VCaP (cell line): ENCODE data around the gene DOCK6.

ENCODE experiments used
- H3K27ac ChIP-seq: fragments of 450-650 bp; 2 replicates; pipeline ENCODE4 v1.5.1; 2017
- TF ChIP-seq, protein P1 (sequence below): fragments of 450-650 bp; conservative IDR thresholded peaks from 2 replicates; pipeline ENCODE4 v1.5.1; 2017; ENCODE audit warnings: mild to moderate bottlenecking, moderate library complexity

Gene DOCK6

DNA sequence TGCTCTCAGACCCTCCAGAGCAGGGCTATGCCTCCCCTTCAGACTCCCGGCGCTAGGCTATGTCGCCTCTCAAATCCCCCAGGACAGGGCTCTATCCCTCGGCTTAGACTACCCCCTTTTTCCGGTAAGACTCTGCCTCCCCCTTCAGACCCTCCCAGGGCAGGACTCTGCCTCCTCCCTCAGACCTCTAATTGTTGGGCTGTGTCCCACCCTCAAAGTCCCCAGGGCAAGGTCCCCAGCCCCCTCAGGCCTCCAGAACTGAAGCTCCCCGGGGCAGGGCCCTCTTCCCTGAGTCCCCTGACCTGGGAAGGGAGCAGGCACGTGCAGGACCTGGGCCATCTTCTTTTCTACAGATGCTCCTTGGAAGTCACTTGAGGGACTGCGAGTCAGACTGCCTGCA lies 68.2 kb downstream of the DOCK6 start:
- H3K27ac ChIP-seq = no peak overlapping the region
- TF ChIP-seq, protein P1, sequence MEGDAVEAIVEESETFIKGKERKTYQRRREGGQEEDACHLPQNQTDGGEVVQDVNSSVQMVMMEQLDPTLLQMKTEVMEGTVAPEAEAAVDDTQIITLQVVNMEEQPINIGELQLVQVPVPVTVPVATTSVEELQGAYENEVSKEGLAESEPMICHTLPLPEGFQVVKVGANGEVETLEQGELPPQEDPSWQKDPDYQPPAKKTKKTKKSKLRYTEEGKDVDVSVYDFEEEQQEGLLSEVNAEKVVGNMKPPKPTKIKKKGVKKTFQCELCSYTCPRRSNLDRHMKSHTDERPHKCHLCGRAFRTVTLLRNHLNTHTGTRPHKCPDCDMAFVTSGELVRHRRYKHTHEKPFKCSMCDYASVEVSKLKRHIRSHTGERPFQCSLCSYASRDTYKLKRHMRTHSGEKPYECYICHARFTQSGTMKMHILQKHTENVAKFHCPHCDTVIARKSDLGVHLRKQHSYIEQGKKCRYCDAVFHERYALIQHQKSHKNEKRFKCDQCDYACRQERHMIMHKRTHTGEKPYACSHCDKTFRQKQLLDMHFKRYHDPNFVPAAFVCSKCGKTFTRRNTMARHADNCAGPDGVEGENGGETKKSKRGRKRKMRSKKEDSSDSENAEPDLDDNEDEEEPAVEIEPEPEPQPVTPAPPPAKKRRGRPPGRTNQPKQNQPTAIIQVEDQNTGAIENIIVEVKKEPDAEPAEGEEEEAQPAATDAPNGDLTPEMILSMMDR = no peak

DNA sequence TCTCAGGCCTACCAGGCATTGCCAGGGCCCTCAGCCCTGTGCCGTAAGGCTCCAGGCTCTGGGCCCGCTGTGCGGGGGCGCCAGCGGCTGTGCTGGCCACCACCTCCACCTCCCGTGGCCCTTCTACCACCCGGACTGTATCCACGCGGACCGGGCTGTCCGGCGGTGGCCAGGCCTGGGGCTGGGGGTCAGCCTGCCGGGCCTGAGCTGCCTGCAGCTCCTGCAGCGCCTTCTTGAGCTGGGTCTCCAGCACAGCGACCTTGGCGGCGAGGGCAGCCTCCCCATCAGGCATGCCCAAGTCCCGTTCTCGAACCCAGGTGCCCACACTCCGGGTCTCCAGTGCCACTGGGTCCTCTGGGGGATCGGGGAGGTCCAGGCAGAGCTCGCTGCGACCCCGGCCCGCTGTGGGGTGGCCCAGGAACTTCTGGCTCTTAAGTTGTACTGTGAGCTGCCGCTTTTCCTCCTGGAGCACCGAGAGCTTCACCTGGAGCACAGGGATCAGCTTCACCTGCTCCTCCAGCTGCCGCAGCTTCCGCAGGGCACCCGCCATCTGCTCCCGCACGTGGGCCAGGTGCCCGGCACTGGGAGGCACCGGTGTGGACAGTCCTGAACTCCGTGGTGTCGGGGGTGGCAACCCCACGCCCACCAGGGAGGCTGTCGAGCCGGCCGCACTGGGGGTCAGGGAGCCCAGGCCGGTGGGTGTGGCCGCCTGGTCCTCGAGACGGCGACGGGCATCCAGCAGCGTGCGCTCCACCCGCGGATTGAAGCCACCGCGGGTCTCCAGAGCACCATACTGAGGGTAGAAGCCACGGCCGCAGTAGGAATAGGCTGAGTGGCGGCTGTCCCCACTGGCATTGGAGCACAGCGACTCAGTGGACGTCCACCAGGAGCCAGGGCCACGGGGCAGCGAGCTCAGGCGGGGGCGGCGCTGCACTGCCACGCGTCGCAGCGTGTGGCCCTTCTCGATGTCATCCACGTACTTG lies 69.1 kb downstream of the DOCK6 start:
- no peak overlapping the region for H3K27ac ChIP-seq
- TF ChIP-seq, protein P1 = no peak

DNA sequence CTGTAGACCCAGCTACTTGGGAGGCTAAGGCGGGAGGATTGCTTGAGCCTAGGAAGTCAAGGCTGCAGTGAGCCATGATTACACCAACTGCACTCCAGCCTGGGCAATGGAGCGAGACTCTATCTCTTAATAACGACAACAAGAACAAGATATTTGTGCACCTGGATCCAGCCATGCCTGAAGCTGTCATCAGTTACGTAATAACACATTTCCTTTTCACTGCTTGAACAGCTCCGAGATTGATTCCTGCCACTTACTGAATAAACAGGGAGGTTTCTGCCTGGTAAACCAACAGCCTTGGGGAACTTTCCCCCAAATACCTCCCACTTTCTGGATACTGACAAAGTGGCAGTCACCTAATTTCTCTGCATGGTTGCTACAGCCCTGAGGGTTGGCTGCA lies 70.4 kb downstream of the DOCK6 start:
- H3K27ac ChIP-seq = no peak overlapping the region
- TF ChIP-seq, protein P1 = no peak

DNA sequence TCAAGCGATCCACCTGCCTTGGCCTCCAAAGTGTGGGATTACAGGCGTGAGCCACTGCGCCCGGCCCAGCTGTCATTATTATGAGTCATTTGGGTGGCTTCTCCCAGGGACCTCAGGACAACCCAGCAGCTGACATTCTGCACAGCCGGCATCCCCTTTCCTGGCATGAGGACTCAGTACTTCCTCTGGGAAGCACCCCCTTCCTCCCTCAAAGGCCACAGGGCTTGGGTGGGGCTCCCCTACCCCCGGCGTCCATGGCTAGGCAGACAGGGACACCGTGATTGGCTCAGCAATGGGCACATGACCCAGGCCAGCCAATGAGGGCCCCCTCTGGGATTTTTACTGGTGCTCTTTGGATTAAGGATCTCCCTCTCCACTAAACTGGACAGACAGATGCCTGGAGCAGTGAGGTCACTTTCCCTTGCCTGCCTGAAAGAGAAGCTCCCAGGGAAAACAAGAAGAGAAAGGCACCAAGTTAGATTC lies 71.0 kb downstream of the DOCK6 start:
- no peak overlapping the region for H3K27ac ChIP-seq
- TF ChIP-seq, protein P1 = no peak

DNA sequence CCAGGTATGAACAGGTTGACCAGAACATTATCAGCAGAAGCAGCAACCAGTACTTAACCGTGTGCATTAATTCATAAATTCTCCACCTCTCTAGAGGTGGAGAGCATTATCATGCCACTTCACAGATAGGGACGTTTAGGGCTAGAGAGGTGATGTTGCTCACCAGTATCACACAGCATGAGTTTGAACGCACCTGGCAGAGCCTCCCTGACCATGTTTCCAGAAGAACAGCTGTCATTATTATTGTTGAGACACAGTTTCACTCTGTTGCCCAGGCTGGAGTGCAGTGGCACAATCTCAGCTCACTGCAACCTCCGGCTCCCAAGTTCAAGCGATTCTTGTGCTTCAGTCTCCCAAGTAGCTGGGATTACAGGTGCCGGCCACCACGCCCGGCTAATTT lies 71.8 kb downstream of the DOCK6 start:
- H3K27ac ChIP-seq = no peak overlapping the region
- TF ChIP-seq, protein P1 = no peak

DNA sequence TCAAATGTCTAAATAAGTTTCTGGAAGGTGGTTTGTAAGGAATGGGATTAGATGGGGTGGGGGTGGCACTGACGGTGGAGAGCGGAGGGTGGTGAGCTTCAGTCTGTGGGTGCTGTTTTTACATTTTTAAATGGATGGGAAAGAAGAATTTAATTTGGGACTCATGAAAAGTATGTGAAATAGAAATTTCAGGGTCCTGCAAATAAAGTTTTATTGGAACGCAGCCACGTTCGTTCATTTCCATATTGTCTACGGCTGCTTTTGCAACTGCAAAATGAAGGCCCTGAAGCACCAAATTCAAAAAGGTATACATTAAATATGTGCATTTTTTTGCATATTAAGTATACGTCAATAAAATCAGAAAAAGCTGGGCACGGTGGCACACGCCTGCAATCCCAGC lies 74.9 kb downstream of the DOCK6 start:
- TF ChIP-seq, protein P1 = no peak
- H3K27ac ChIP-seq = no peak overlapping the region

DNA sequence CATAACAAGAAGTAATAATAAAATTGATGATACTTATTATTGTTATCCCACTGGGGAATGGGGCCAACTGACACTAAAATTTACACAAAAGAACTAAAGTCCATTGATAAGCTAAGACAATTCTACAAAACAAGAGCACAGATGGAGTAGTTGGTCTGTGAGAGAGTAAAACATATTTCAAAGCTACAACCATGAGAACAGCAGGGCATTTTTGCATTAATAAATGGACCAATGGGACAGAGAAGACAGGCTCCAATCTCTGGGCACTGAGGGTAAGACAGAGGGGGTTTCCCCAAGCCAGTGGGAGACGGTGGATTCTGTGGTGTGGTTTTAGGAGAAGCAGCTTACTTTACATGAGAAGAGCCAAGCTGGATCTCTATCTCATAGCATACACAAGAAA lies 79.3 kb downstream of the DOCK6 start:
- H3K27ac ChIP-seq = no peak overlapping the region
- TF ChIP-seq, protein P1 = no peak
